ENCODE data around the gene FAM149A. TPM values are rescaled to one million over a fixed set of nuclear protein-coding genes. Genes with fewer than 3 reads are reported as not detected.

The FAM149A gene
- polyA plus RNA-seq, 1 donor: 11.8 TPM

DNA sequence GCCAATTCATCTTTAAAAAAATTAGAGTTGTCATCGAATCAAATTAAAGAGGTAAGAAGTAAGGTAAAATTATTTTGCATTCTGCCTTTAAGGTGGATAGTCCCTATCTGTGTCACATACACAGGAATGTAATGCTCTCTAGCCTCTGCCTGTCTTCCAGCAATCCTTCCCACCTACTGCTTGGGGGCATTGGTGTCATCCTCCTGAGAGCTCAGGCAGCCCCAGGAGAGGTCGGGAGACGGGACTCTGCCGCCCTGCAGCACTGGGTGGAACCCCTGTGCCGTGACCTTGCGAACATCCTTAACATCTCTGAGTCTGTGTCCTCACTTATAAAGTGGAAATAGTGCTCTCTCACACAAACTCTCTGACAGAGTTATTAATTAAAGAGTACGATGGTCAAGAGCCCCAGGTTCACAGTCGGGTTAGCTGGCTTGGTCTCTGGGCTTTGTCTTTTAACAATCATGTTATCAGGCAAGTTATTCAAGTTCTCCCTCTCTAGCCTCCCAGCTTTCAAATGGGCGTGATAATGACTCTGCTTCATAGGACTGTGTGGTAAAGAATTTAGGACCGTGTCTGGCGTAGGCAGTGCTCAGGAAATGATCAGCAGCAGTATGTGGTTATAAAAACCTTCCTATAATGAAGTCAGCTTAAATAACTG, 25.4 kb upstream of the FAM149A start:
- 45% methylated on average over 2 of the region's 11 CpGs for WGBS (ENCODE audit: insufficient coverage, low lambda C conversion rate)
- H3K4me1 ChIP-seq (ENCODE audit: control insufficient read depth, insufficient read depth, low read length): no peaks in the 10 kb centered on the region
- H3K4me3 ChIP-seq (ENCODE audit: low read length): no peak overlapping the region
- H3K36me3 ChIP-seq (ENCODE audit: control insufficient read depth, insufficient read depth, low read length): no peaks in the 10 kb centered on the region
- DNase-seq: peak in 1 of 2 donors; percentile 24
- H3K9me3 ChIP-seq (ENCODE audit: control insufficient read depth, low read depth, low read length): no peaks in the 10 kb centered on the region
- H3K27me3 ChIP-seq (ENCODE audit: control insufficient read depth, insufficient read depth, low read length): no peaks in the 10 kb centered on the region
- no peak overlapping the region for H3K27ac ChIP-seq (ENCODE audit: low read length)

DNA sequence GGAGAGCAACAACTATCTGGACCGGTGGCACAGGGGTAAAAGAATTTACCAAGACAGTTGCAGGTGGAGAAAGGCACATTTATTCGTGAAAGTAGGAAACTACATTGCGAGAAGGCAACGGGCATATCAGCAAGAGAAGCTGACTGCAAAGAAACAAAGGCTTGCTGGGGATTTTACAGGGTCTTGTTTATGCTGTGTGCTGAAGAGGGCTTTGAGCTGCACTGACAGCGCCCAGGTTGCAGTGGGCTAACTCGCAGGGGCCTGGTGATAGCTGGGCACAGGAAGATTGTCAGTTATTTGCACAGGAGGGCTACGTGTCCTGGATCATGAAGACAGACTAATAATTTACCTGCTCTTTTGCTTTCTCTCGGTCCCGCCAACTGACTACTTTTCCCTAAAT, 24.8 kb upstream of the FAM149A start:
- Histone ChIP-seq H3K9me3 (ENCODE audit: control insufficient read depth, low read depth, low read length) (no peaks in the 10 kb centered on the region), H3K4me1 (ENCODE audit: control insufficient read depth, insufficient read depth, low read length) (no peaks in the 10 kb centered on the region), H3K27me3 (ENCODE audit: control insufficient read depth, insufficient read depth, low read length) (no peaks in the 10 kb centered on the region), H3K36me3 (ENCODE audit: control insufficient read depth, insufficient read depth, low read length) (no peaks in the 10 kb centered on the region), H3K4me3 (ENCODE audit: low read length) (no peak overlapping the region), H3K27ac (ENCODE audit: low read length) (no peak overlapping the region)
- WGBS (ENCODE audit: insufficient coverage, low lambda C conversion rate): 57% methylated on average over 2 of the region's 9 CpGs
- no peak for DNase-seq

DNA sequence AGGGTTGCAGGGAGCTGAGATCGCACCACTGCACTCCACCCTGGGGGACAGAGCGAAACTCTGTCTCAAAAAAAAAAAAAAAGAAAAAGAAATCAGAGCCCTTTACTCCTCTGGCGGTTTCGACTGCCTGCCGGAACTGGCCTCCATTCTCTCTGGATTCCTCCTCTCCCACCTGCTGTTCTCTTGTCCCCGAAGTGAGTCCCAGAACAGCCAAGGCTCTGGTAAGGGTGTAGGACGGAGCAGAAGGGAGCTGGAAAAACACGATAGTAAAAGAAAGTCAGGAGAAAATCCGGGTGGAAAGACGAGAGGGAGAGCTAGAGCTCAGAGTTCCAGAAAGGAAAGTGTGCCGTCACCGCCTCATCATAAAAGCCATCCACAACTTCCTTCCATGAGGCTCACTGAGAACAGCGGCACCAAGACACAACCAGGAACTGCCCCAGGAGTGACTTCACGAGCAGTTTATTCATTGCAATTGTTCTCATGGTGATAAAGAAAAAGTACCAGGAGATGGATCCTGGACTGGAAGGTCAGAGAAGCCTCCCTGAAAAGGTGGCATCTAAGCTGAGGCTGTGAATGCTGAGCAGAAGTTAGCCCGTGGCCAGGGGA, 23.2 kb upstream of the FAM149A start:
- no peaks in the 10 kb centered on the region for H3K36me3 ChIP-seq (ENCODE audit: control insufficient read depth, insufficient read depth, low read length)
- DNase-seq: no peak
- WGBS (ENCODE audit: insufficient coverage, low lambda C conversion rate): 61% methylated on average over 4 of the region's 15 CpGs

DNA sequence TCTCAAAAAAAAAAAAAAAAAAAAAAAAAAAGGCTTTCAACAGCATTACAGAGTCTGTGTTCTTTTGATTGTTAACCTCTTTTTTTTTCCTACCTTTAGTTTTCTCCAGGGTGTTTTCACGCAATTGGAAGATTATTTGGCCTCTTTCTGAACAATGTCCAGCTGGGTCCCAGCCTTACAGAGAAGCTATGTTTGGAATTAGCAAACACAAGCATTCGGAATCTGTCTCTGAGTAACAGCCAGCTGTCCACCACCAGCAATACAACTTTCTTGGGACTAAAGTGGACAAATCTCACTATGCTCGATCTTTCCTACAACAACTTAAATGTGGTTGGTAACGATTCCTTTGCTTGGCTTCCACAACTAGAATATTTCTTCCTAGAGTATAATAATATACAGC, 22.3 kb upstream of the FAM149A start:
- DNase-seq: no peak
- Histone ChIP-seq H3K4me1 (ENCODE audit: control insufficient read depth, insufficient read depth, low read length) (no peaks in the 10 kb centered on the region), H3K27me3 (ENCODE audit: control insufficient read depth, insufficient read depth, low read length) (no peaks in the 10 kb centered on the region), H3K36me3 (ENCODE audit: control insufficient read depth, insufficient read depth, low read length) (no peaks in the 10 kb centered on the region), H3K9me3 (ENCODE audit: control insufficient read depth, low read depth, low read length) (no peaks in the 10 kb centered on the region), H3K4me3 (ENCODE audit: low read length) (no peak overlapping the region), H3K27ac (ENCODE audit: low read length) (no peak overlapping the region)
- WGBS (ENCODE audit: insufficient coverage, low lambda C conversion rate): 62% methylated on average over 3 of the region's 4 CpGs

More for the DNA sequence above, 23.2 kb upstream of the FAM149A start:
- Histone ChIP-seq H3K4me1 (ENCODE audit: control insufficient read depth, insufficient read depth, low read length) (no peaks in the 10 kb centered on the region), H3K27me3 (ENCODE audit: control insufficient read depth, insufficient read depth, low read length) (no peaks in the 10 kb centered on the region), H3K27ac (ENCODE audit: low read length) (no peak overlapping the region), H3K4me3 (ENCODE audit: low read length) (no peak overlapping the region), H3K9me3 (ENCODE audit: control insufficient read depth, low read depth, low read length) (no peaks in the 10 kb centered on the region)

DNA sequence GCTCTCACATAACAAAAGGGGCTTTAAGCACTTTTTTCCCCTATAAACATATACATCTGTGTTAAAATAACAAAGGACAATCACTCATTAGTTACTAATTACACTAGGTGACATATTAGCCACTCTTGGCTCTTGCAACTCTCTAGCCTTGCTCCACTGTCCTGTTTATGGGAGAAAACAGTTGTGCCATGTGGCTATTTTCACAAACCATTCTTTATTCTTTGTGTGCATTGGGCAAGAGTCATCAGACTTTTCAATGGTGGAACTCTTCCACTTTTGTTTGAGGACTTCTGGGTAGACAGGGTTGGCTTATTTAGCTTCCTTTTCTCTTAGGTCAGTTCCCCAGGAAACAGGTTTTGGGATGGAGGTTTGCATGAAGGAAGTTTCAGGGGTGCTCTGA, 16.0 kb upstream of the FAM149A start:
- H3K4me3 ChIP-seq (ENCODE audit: low read length): no peak overlapping the region
- no peaks in the 10 kb centered on the region for H3K4me1 ChIP-seq (ENCODE audit: control insufficient read depth, insufficient read depth, low read length)
- no peaks in the 10 kb centered on the region for H3K9me3 ChIP-seq (ENCODE audit: control insufficient read depth, low read depth, low read length)
- no peaks in the 10 kb centered on the region for H3K36me3 ChIP-seq (ENCODE audit: control insufficient read depth, insufficient read depth, low read length)
- no peak for DNase-seq
- no peak overlapping the region for H3K27ac ChIP-seq (ENCODE audit: low read length)
- no peaks in the 10 kb centered on the region for H3K27me3 ChIP-seq (ENCODE audit: control insufficient read depth, insufficient read depth, low read length)

DNA sequence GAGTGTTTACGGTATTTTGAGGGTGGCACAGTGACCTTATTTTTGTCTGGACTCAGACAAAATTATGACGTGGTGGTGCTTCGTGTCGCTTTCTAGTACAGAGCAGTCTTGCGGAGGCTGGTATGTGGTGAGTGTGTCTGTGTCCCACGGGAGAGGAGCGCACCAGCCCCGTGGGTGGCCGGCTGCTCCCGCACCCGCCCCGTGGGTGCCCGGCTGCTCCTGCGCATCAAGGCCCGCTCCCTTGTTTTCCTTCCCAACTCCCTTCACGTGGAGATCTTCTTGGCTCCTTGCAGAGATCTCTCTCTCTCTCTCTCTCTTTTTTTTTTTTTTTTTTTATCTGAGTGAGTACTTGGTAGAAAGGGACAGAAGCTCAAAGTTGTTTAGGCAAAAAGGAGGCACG, 12.2 kb upstream of the FAM149A start:
- Histone ChIP-seq H3K27me3 (ENCODE audit: control insufficient read depth, insufficient read depth, low read length) (peaks cover 4% of the 10 kb centered on the region), H3K4me3 (ENCODE audit: low read length) (no peak overlapping the region), H3K27ac (ENCODE audit: low read length) (no peak overlapping the region), H3K9me3 (ENCODE audit: control insufficient read depth, low read depth, low read length) (no peaks in the 10 kb centered on the region), H3K4me1 (ENCODE audit: control insufficient read depth, insufficient read depth, low read length) (no peaks in the 10 kb centered on the region), H3K36me3 (ENCODE audit: control insufficient read depth, insufficient read depth, low read length) (no peaks in the 10 kb centered on the region)
- WGBS (ENCODE audit: insufficient coverage, low lambda C conversion rate): no CpG with 5 or more reads among the region's 17 CpGs
- DNase-seq: no peak

DNA sequence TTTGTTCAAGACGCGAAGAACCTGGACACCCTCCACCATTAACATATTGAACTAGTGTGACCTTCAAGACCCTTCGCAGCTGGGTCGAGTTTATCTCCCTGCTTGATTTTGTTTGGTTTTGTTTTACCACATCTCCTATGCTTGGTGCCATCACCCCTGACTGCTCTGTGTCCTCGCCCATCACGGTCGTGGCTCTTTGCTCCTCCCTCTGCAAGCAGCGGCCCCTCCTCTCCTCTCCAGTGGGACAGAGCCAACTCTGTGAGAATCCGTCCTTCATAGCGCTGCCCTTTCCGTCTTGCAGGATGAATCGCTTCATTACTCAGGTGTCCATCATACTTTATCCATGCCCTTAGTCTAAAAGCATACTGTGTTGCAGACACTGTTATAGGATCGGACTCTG, 9.1 kb upstream of the FAM149A start:
- H3K4me1 ChIP-seq (ENCODE audit: control insufficient read depth, insufficient read depth, low read length): no peaks in the 10 kb centered on the region
- no peaks in the 10 kb centered on the region for H3K9me3 ChIP-seq (ENCODE audit: control insufficient read depth, low read depth, low read length)
- peaks cover 4% of the 10 kb centered on the region for H3K27me3 ChIP-seq (ENCODE audit: control insufficient read depth, insufficient read depth, low read length)
- no peak overlapping the region for H3K27ac ChIP-seq (ENCODE audit: low read length)
- 40% methylated on average over 1 of the region's 13 CpGs for WGBS (ENCODE audit: insufficient coverage, low lambda C conversion rate)
- no peak for DNase-seq
- H3K4me3 ChIP-seq (ENCODE audit: low read length): no peak overlapping the region
- no peaks in the 10 kb centered on the region for H3K36me3 ChIP-seq (ENCODE audit: control insufficient read depth, insufficient read depth, low read length)

DNA sequence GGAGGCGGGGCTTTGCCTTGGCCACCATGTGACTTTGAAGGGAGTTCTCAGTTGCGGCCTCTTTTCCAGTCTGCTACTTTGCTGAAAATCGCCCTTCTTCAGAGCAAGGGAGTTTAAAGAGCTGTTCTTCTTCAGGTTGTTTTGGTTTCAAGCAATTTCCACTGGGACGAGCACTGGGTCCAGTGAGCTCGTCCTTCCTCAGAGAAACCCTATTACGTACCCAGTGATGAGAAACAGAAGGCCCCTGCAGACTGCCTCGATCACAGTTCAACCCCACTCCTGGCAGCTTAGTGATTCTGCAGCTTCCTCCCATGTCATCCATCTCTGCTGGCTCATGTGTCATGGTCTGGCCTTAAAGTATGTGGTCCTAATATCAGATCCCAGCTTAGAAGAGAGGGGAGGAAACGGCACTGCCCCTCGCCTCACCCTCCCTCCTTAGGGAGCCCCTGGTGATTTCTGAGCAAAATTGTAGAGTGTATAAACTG, 7.8 kb upstream of the FAM149A start:
- Histone ChIP-seq H3K36me3 (ENCODE audit: control insufficient read depth, insufficient read depth, low read length) (no peaks in the 10 kb centered on the region), H3K27me3 (ENCODE audit: control insufficient read depth, insufficient read depth, low read length) (peaks cover 4% of the 10 kb centered on the region), H3K4me3 (ENCODE audit: low read length) (no peak overlapping the region), H3K4me1 (ENCODE audit: control insufficient read depth, insufficient read depth, low read length) (no peaks in the 10 kb centered on the region), H3K9me3 (ENCODE audit: control insufficient read depth, low read depth, low read length) (no peaks in the 10 kb centered on the region), H3K27ac (ENCODE audit: low read length) (no peak overlapping the region)
- no CpG with 5 or more reads among the region's 9 CpGs for WGBS (ENCODE audit: insufficient coverage, low lambda C conversion rate)
- no peak for DNase-seq

DNA sequence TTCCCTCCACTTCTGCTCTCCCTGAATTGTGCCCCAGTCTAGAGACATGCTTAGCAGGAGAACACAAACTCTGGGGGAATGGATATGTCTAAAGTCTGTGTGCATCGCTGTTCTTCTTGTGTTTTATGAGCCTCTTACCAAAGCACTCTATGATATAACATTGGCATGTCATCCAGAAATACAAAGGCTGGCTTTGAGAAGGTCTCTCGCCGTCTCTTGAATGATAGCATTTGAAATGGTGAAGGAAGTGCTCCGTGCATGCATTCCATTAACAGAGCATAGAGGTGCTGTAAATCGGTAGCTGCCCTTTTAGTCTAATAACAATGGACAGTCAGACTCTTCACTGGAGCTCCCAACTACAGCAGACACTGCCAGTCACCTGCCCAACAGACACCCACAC, 7.1 kb upstream of the FAM149A start:
- Histone ChIP-seq H3K9me3 (ENCODE audit: control insufficient read depth, low read depth, low read length) (no peaks in the 10 kb centered on the region), H3K27me3 (ENCODE audit: control insufficient read depth, insufficient read depth, low read length) (peaks cover 4% of the 10 kb centered on the region), H3K4me3 (ENCODE audit: low read length) (no peak overlapping the region), H3K4me1 (ENCODE audit: control insufficient read depth, insufficient read depth, low read length) (no peaks in the 10 kb centered on the region), H3K27ac (ENCODE audit: low read length) (no peak overlapping the region), H3K36me3 (ENCODE audit: control insufficient read depth, insufficient read depth, low read length) (no peaks in the 10 kb centered on the region)
- DNase-seq: no peak
- no CpG with 5 or more reads among the region's 5 CpGs for WGBS (ENCODE audit: insufficient coverage, low lambda C conversion rate)

DNA sequence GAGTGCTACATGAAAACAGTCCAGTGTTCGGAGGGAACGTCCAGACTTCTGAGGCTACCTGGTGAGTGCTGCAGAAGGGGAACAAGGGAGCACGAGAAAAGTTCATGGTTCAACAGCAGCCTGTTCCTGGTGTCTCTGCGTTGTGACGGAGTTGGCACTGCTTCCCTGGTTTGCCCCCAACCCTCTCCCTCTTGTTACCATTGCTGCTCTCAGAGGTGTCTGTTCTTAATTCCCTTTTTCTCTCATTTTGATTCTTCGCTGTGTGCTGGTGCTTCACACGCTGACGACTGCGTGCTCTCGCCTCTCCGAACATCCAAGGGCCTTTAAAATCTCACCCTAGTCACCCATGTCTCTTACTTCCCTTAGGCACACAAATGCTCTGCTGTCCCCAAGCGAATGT, 1.6 kb upstream of the FAM149A start:
- Histone ChIP-seq H3K36me3 (ENCODE audit: control insufficient read depth, insufficient read depth, low read length) (no peaks in the 10 kb centered on the region), H3K27ac (ENCODE audit: low read length) (no peak overlapping the region), H3K4me1 (ENCODE audit: control insufficient read depth, insufficient read depth, low read length) (peaks cover 7% of the 10 kb centered on the region), H3K4me3 (ENCODE audit: low read length) (no peak overlapping the region), H3K27me3 (ENCODE audit: control insufficient read depth, insufficient read depth, low read length) (peaks cover 2% of the 10 kb centered on the region), H3K9me3 (ENCODE audit: control insufficient read depth, low read depth, low read length) (no peaks in the 10 kb centered on the region)
- no peak for DNase-seq
- WGBS (ENCODE audit: insufficient coverage, low lambda C conversion rate): 98% methylated on average over 10 of the region's 12 CpGs
